ENCODE results near the gene NSL1. TPM values are rescaled to one million over a fixed set of nuclear protein-coding genes. Genes with fewer than 3 reads are reported as not detected.
"Not testable (repeated sequence)": the region's sequence is repeated elsewhere in the genome, so short reads cannot be mapped to it uniquely, and the experiment has no call there.

NSL1 gene, protein sequence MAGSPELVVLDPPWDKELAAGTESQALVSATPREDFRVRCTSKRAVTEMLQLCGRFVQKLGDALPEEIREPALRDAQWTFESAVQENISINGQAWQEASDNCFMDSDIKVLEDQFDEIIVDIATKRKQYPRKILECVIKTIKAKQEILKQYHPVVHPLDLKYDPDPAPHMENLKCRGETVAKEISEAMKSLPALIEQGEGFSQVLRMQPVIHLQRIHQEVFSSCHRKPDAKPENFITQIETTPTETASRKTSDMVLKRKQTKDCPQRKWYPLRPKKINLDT
- 10 to 100 TPM; 21.2 to 23.7 TPM for total RNA-seq

DNA sequence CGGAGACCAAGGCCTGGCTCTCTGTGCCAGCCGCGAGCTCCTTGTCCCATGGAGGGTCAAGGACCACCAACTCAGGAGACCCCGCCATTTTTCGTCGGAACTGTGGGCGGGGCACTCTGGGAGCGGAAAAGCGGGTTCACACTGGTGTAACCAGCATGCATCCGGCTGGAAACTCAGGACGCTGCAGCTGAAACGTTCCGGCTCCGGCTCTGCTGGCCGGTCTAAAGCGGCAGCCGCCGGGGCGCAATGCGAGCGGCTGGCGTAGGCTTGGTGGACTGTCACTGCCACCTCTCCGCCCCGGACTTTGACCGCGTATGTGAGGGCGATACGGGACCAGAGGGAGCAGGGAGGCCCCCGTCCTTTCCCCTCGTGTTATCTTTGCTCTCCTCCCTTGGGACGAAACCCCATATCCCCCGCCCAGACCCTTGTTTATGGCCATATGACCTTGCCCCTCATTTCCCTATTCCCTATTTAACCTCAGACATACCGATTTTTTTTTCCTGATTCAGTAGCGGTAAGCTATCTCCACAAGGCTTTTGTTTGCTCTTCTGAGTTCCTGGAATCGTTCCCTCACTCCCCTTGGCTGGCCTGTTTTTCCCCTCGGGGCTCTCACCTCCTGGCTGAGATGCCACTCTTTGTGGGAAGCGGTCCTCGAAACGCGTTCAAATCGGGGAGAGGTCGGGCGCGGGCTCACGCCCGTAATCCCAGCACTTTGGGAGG is at the start of gene NSL1, which contains the start of gene TATDN3:
Gene NSL1, minus strand, starts transcription at position 102 of the 720 bp plus-strand sequence. Its CDS starts 14 bp downstream, at position 88.
Gene TATDN3, plus strand, starts transcription at position 219 of the 720 bp plus-strand sequence. Its CDS starts 28 bp downstream, at position 247.
- H3K36me3 Mint-ChIP-seq (ENCODE audit: low read depth), result peaks cover 9% of the 10 kb centered on the region
- peak; percentile 94 for DNase-seq
- peak within 1 kb of the TSS; percentile 99 for H3K4me3 Mint-ChIP-seq
- no peaks in the 10 kb centered on the region for H3K9me3 Mint-ChIP-seq
- CTCF ChIA-PET, result interaction anchor here (0.6 to 1.7 kb wide), 9 partner anchors 10 to 221 kb away, joined by 3 to 8 read pairs (median 3); partner anchors contain the start of genes BATF3 and FLVCR1
- H3K4me1 Mint-ChIP-seq (ENCODE audit: low read depth), result peaks cover 33% of the 10 kb centered on the region
- no peaks in the 10 kb centered on the region for H3K27me3 Mint-ChIP-seq (ENCODE audit: low read depth)
- H3K27ac Mint-ChIP-seq, result peak within 1 kb of the TSS; percentile 90
- intact Hi-C loops (cut with micrococcal nuclease), result loop anchor here (1.0 to 5.0 kb wide), 12 partner anchors 41 to 1535 kb away; partner anchors contain the start of genes ANGEL2, ATF3, DTL and FLVCR1

DNA sequence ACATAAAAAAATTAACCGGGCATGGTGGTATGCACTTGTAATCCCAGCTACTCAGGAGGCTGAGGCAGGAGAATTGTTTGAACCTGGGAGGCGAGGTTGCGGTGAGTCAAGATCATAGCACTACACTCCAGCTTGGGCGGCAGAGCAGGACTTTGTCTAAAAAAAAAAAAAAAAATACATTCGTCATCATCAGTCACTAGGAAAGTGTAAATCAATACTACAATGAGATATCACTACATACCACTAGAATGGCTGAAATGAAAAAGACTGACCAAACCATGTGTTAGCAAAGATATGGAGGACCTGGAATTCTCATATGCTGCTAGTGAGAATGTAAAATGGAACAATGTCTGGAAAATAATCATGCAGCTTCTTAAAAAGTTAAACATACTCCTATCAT is 46.6 kb upstream of the NSL1 start:
- no peak overlapping the region for H3K27ac Mint-ChIP-seq
- H3K27me3 Mint-ChIP-seq (ENCODE audit: low read depth), result no peaks in the 10 kb centered on the region
- H3K4me3 Mint-ChIP-seq, result no peak overlapping the region
- H3K9me3 Mint-ChIP-seq, result no peaks in the 10 kb centered on the region
- CTCF ChIA-PET, result no interaction called here
- H3K36me3 Mint-ChIP-seq (ENCODE audit: low read depth), result no peaks in the 10 kb centered on the region
- intact Hi-C loops (cut with micrococcal nuclease), result no loop called here
- DNase-seq, result no peak
- no peaks in the 10 kb centered on the region for H3K4me1 Mint-ChIP-seq (ENCODE audit: low read depth)

DNA sequence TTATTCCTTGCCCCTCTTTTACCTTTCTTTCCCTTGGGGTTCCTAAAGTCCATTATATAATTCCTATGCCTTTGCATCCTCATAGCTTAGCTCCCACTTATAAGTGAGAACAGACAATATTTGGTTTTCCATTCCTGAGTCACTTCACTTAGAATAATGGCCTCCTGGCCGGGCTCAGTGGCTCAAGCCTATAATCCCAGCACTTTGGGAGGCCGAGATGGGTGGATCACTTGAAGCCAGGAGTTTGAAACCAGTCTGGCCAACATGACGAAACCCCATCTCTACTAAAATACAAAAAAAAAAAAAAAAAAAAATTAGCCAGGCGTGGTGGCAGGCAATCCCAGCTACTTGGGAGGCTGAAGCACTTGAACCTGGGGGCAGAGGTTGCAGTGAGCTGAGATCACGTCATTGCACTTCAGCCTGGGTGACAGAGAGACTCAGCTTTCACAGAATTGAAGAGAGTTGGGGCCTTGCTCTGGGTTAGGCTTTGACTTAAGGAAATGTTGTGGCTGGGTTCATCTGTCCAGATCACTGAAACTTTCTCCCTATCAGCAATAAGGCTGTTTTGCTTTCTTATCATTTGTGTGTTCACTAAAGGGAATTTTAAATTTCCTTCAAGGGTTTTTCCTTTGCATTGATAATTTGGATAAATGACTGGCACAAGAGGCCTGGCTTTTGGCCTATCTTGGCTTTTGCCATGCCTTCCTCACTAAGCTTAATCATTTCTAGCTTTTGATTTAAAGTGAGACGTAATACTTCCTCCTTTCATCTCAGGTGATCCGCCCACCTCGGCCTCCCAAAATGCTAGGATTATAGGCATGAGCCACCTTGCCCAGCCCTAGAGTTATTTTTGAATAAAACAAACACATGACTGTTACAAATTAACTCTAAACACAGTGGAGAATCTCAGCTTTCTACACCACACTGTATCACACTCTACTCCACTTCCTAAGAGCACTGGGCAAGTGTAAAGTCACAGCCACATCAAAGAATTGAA is 41.9 kb upstream of the NSL1 start:
- H3K4me1 Mint-ChIP-seq (ENCODE audit: low read depth); H3K27me3 Mint-ChIP-seq (ENCODE audit: low read depth); H3K27ac Mint-ChIP-seq; H3K4me3 Mint-ChIP-seq; H3K9me3 Mint-ChIP-seq; CTCF ChIA-PET; H3K36me3 Mint-ChIP-seq (ENCODE audit: low read depth); intact Hi-C loops (cut with micrococcal nuclease): not testable (repeated sequence)
- DNase-seq, result peak; percentile 15

DNA sequence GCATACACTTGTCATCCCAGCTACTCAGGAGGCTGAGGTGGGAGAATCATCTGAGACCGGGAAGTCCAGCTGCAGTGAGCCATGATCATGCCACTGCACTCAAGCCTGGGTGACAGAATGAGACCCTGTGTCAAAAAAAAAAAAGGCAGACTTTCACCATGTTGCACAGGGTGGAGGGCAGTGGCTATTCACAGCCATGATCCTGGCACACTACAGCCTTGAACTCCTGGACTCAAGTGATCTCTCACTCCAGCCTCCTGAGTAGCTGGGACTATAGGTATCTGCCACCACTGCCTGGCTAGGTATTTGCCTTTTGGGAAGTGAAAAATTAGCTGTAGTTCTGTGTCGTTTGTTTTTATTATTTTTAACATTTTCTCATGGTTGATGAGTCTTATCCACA is 36.8 kb upstream of the NSL1 start:
- CTCF ChIA-PET, result interaction anchor here (0.7 kb wide), 1 partner anchor 32 kb away, joined by 3 read pairs; no protein-coding TSS in a partner anchor

DNA sequence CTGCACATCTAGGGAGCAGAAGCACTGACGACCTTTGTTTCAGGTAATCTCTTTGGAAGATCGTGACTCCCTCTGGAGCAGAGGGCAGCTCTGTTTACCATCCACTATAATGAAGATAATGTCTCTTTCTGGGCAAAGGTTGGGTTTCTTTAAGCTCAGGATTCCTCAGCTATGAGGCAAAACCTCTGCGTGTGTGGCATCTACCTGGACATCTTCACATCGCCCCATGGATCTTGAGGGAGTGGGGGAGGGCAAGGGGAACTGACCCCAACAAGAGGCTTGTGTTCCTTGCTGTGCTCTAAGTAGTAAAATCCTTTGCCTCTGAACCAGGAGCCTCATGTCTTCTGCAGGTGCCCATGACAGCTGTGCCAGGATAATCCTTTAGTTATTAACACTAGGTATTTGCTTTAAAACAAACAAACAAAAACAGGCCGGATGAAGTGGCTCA is 36.3 kb upstream of the NSL1 start:
- peaks cover 12% of the 10 kb centered on the region for H3K36me3 Mint-ChIP-seq (ENCODE audit: low read depth)
- DNase-seq, result no peak
- H3K4me1 Mint-ChIP-seq (ENCODE audit: low read depth), result no peaks in the 10 kb centered on the region
- no peak overlapping the region for H3K4me3 Mint-ChIP-seq
- intact Hi-C loops (cut with micrococcal nuclease), result no loop called here
- no peak overlapping the region for H3K27ac Mint-ChIP-seq
- H3K27me3 Mint-ChIP-seq (ENCODE audit: low read depth), result peaks cover 1% of the 10 kb centered on the region
- peaks cover 21% of the 10 kb centered on the region for H3K9me3 Mint-ChIP-seq
- CTCF ChIA-PET, result interaction anchor here (0.7 to 1.3 kb wide), 2 partner anchors 11 to 33 kb away, joined by 3 to 4 read pairs; no protein-coding TSS in a partner anchor

More for the DNA sequence above, 36.8 kb upstream of the NSL1 start:
- H3K36me3 Mint-ChIP-seq (ENCODE audit: low read depth), result peaks cover 11% of the 10 kb centered on the region
- H3K9me3 Mint-ChIP-seq, result peaks cover 21% of the 10 kb centered on the region
- intact Hi-C loops (cut with micrococcal nuclease), result no loop called here
- no peak overlapping the region for H3K4me3 Mint-ChIP-seq
- DNase-seq, result no peak
- no peaks in the 10 kb centered on the region for H3K4me1 Mint-ChIP-seq (ENCODE audit: low read depth)
- H3K27me3 Mint-ChIP-seq (ENCODE audit: low read depth), result peaks cover 1% of the 10 kb centered on the region
- H3K27ac Mint-ChIP-seq, result no peak overlapping the region

DNA sequence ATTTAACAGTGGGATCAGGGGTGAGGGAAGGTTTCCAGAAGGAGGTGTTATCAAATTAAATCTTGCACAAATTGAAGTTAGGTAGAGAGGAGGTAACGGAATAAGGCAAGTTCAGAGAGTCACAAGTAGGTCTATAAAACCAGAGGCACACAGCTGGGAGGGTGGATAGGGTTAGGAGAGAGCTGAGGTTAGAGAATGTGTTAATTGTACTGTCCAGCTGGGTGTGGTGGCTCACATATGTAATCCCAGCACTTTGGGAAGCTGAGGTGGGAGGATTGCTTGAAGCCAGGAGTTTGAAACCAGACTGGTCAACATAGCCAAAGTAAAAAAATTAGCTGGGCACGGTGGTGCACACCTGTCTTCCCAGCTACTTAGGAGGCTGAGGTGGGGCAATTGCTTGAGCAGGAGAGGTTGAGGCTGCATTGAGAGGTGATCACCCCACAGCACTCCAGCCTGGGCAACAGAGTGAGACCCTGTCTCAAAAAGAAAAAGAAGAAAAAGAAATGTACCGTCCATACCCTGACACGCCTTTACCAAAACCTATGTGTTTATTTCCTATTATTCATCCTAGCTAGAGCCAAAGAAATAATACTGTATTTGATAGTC is 35.7 kb upstream of the NSL1 start:
- intact Hi-C loops (cut with micrococcal nuclease), result no loop called here

DNA sequence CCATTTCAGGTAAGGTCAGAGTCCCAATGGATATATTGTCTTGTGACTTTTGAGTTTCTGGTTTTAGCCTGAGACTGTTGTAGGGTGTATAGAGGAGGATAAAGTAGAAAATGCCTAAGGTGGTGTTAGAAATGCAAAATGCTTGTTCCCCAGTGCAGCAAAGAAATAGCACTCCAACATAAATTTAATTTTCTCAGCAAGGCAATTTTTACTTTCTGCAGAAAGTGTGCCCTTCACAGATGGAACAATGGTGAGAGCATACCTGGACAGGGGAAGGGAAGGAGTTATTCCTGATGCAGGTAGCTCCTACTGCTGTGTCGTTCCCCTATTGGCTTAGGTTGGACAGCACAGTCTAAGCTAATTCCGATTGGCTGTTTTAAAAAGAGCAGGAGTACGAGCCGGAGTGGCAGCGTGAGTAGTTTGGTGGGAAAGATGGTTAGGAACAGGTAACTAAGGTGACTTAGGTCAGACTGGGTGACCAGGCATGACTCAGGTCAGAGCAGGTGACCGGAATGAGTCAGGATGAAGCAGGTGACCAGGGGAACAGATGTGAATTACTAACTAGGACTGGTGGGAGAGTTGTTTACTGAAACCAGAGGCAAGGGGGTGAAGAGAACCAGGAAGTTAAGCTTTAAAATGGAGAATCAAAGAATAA is 34.3 kb upstream of the NSL1 start:
- peaks cover 21% of the 10 kb centered on the region for H3K9me3 Mint-ChIP-seq
- no peaks in the 10 kb centered on the region for H3K4me1 Mint-ChIP-seq (ENCODE audit: low read depth)
- no peak for DNase-seq
- intact Hi-C loops (cut with micrococcal nuclease), result no loop called here
- H3K4me3 Mint-ChIP-seq, result no peak overlapping the region
- H3K27ac Mint-ChIP-seq, result no peak overlapping the region
- CTCF ChIA-PET, result no interaction called here
- peaks cover 12% of the 10 kb centered on the region for H3K36me3 Mint-ChIP-seq (ENCODE audit: low read depth)
- H3K27me3 Mint-ChIP-seq (ENCODE audit: low read depth), result no peaks in the 10 kb centered on the region

More for the DNA sequence above, 35.7 kb upstream of the NSL1 start:
- H3K27ac Mint-ChIP-seq, result no peak overlapping the region
- peaks cover 1% of the 10 kb centered on the region for H3K27me3 Mint-ChIP-seq (ENCODE audit: low read depth)
- H3K4me1 Mint-ChIP-seq (ENCODE audit: low read depth), result no peaks in the 10 kb centered on the region
- peaks cover 21% of the 10 kb centered on the region for H3K9me3 Mint-ChIP-seq
- CTCF ChIA-PET, result interaction anchor here (0.6 to 1.3 kb wide), 2 partner anchors 9 to 10 kb away, joined by 3 to 4 read pairs; no protein-coding TSS in a partner anchor
- DNase-seq, result no peak
- peaks cover 12% of the 10 kb centered on the region for H3K36me3 Mint-ChIP-seq (ENCODE audit: low read depth)
- H3K4me3 Mint-ChIP-seq, result no peak overlapping the region

DNA sequence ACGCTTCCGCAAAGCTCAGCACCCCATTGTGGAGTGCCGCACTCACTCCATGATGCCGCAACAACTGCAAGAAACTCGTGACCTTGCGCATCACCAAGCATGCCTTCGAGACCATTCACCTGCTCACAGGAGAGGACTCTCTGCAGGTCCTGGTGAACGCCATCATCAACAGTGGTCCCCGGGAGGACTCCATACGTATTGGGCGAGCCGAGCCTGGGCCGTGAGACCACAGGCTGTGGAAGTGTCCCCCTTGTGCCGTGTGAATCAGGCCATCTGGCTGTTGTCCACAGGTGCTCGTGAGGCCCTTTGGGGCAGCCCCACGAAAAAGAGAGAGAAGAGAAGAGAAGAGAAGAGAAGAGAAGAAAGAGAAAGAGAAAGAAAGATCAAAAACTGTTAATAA is 32.6 kb upstream of the NSL1 start:
- no peak for DNase-seq
- intact Hi-C loops (cut with micrococcal nuclease), result loop anchor here (5.0 kb wide), 1 partner anchor 33 kb away; the partner anchor contains the start of gene FLVCR1
- CTCF ChIA-PET, result no interaction called here
- Mint-ChIP-seq H3K27ac (no peak overlapping the region), H3K9me3 (peaks cover 21% of the 10 kb centered on the region), H3K4me3 (no peak overlapping the region), H3K4me1 (ENCODE audit: low read depth) (peaks cover 5% of the 10 kb centered on the region), H3K27me3 (ENCODE audit: low read depth) (no peaks in the 10 kb centered on the region), H3K36me3 (ENCODE audit: low read depth) (peaks cover 12% of the 10 kb centered on the region)

DNA sequence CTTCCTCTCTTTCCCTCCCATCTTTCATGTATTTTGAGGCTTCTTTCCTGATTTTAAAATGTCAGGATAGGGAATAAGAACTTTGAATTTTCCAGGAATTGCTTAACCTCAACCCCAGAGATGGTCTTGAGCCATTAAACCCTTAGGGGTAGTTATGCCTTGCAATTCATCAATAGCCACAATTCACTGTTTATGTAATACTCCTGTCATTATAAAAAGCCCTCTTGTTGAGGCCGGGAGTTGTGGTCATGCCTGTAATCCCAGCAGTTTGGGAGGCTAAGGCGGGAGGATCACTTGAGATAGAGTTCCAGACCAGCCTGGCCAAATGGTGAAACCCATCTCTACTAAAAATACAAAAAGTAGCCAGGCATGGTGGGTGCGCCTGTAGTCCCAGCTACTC is 31.4 kb upstream of the NSL1 start:
- H3K27me3 Mint-ChIP-seq (ENCODE audit: low read depth), result no peaks in the 10 kb centered on the region
- intact Hi-C loops (cut with micrococcal nuclease), result loop anchor here (5.0 kb wide), 1 partner anchor 34 kb away; the partner anchor contains the start of gene FLVCR1
- CTCF ChIA-PET, result no interaction called here
- no peak overlapping the region for H3K4me3 Mint-ChIP-seq
- H3K36me3 Mint-ChIP-seq (ENCODE audit: low read depth), result peaks cover 12% of the 10 kb centered on the region
- peaks cover 21% of the 10 kb centered on the region for H3K9me3 Mint-ChIP-seq
- DNase-seq, result no peak
- H3K4me1 Mint-ChIP-seq (ENCODE audit: low read depth), result peaks cover 5% of the 10 kb centered on the region
- H3K27ac Mint-ChIP-seq, result no peak overlapping the region

DNA sequence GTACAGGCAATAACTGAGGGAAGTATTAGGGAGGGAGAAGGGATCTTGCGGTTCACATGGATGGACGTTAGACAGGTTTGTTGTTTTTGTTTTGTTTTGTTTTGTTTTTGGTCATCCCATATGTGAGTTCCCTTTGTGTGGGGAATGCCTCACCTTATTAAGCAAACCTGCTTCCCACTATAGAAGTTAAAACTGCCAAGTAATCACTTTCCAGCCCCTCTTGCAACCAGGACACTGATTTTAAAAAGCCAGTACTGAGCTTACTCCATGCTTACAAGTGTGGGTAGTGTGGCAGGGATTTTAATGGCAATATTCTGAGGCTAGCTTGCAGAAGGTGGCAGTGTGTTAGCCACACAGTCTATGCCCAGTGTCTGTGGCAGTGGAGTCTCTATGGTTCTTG is 29.4 kb upstream of the NSL1 start:
- peaks cover 11% of the 10 kb centered on the region for H3K9me3 Mint-ChIP-seq
- H3K36me3 Mint-ChIP-seq (ENCODE audit: low read depth), result peaks cover 7% of the 10 kb centered on the region
- CTCF ChIA-PET, result interaction anchor here (1.2 kb wide), 1 partner anchor 15 kb away, joined by 5 read pairs; no protein-coding TSS in a partner anchor
- no peak overlapping the region for H3K4me3 Mint-ChIP-seq
- peaks cover 5% of the 10 kb centered on the region for H3K4me1 Mint-ChIP-seq (ENCODE audit: low read depth)
- no peaks in the 10 kb centered on the region for H3K27me3 Mint-ChIP-seq (ENCODE audit: low read depth)
- intact Hi-C loops (cut with micrococcal nuclease), result loop anchor here (5.0 kb wide), 1 partner anchor 36 kb away; the partner anchor contains the start of gene FLVCR1
- DNase-seq, result no peak
- H3K27ac Mint-ChIP-seq, result no peak overlapping the region

DNA sequence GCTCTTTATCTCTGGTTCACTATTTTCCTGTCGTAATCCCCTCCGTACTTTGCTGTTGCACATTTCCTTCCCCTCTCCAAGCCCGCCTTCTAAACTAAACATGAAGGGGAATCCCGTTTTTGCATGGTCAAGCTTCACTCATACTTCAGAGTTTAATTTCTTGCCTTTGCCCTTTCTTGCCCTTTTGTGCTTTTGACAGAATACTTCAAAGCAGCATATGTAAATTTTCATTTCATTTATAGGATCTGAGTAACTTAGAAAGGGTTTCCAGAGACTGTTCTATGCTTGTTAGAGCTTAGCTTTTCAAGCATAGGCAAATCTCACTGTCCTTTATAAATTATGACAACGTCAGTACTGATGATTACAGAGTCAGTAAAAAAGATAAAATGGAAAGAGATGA is 28.1 kb upstream of the NSL1 start:
- Mint-ChIP-seq H3K9me3 (peaks cover 5% of the 10 kb centered on the region), H3K27ac (no peak overlapping the region), H3K4me1 (ENCODE audit: low read depth) (peaks cover 5% of the 10 kb centered on the region), H3K4me3 (no peak overlapping the region), H3K36me3 (ENCODE audit: low read depth) (peaks cover 5% of the 10 kb centered on the region), H3K27me3 (ENCODE audit: low read depth) (no peaks in the 10 kb centered on the region)
- CTCF ChIA-PET, result interaction anchor here (0.5 to 1.4 kb wide), 4 partner anchors 14 to 1684 kb away, joined by 3 to 5 read pairs (median 3); no protein-coding TSS in a partner anchor
- DNase-seq, result no peak
- intact Hi-C loops (cut with micrococcal nuclease), result loop anchor here (5.0 kb wide), 1 partner anchor 38 kb away; the partner anchor contains the start of gene FLVCR1
